GM23338 (cell line): ENCODE results near the gene NFATC2IP. TPM values are rescaled to one million over a fixed set of nuclear protein-coding genes. Genes with fewer than 3 reads are reported as not detected.

Experiments used
- ATAC-seq: fragments of 200-7000 bp; cut with Tn5 transposase; 3 replicates; pipeline ENCODE4 v1.9.1; 2020
- DNase-seq: peaks from one replicate; pipeline ENCODE4 v3.0.0-alpha.2; 2015; ENCODE audit warnings: low spot score
- H2AFZ ChIP-seq: fragments of 200-600 bp; sonication (generic); 2 replicates; pipeline ENCODE4 v1.8.0; 2016; ENCODE audit warnings: antibody characterized with exemption, mild to moderate bottlenecking, moderate library complexity
- H3F3A ChIP-seq: fragments of 200-600 bp; sonication (generic); replicated peaks from 2 replicates; pipeline ENCODE4 v1.8.0; 2017; ENCODE audit warnings: antibody characterized with exemption, mixed run types, low read depth
- H3K27ac ChIP-seq: fragments of 200-600 bp; sonication (generic); 2 replicates; pipeline ENCODE4 v1.6.1; 2016; ENCODE audit warnings: low read depth
- H3K27me3 ChIP-seq: fragments of 200-600 bp; sonication (generic); 2 replicates; pipeline ENCODE4 v1.8.0; 2016; ENCODE audit warnings: mild to moderate bottlenecking, mixed run types, moderate library complexity; ENCODE audit not compliant: insufficient read depth
- H3K36me3 ChIP-seq: fragments of 200-600 bp; sonication (generic); 2 replicates; pipeline ENCODE4 v1.8.0; 2016; ENCODE audit warnings: mild to moderate bottlenecking; ENCODE audit not compliant: insufficient read depth
- H3K4me1 ChIP-seq: fragments of 200-600 bp; sonication (generic); 2 replicates; pipeline ENCODE4 v1.8.0; 2016; ENCODE audit warnings: mild to moderate bottlenecking, moderate library complexity; ENCODE audit not compliant: insufficient read depth
- H3K4me2 ChIP-seq: fragments of 200-600 bp; sonication (generic); 2 replicates; pipeline ENCODE4 v1.7.1; 2017; ENCODE audit warnings: mixed run types
- H3K4me3 ChIP-seq: fragments of 200-600 bp; sonication (generic); 2 replicates; pipeline ENCODE4 v1.6.1; 2016; ENCODE audit warnings: mixed run types
- H3K79me2 ChIP-seq: fragments of 200-600 bp; sonication (generic); replicated peaks from 2 replicates; pipeline ENCODE4 v1.8.0; 2017; ENCODE audit warnings: mild to moderate bottlenecking; ENCODE audit not compliant: insufficient read depth
- H3K9me2 ChIP-seq: fragments of 200-600 bp; sonication (generic); 2 replicates; pipeline ENCODE4 v1.8.0; 2017; ENCODE audit not compliant: insufficient read depth
- H4K20me1 ChIP-seq: fragments of 200-600 bp; sonication (generic); replicated peaks from 2 replicates; pipeline ENCODE4 v1.8.0; 2017; ENCODE audit warnings: mild to moderate bottlenecking; ENCODE audit not compliant: insufficient read depth
- H3K27ac Mint-ChIP-seq: 2 replicates; pipeline ENCODE4 v1.8.0; 2020; ENCODE audit warnings: inconsistent platforms, mild to moderate bottlenecking, moderate library complexity, mixed read lengths
- H3K27me3 Mint-ChIP-seq: 3 replicates; pipeline ENCODE4 v1.8.0; 2022; ENCODE audit warnings: low read depth, mild to moderate bottlenecking, moderate library complexity, mixed read lengths, inconsistent platforms; ENCODE audit not compliant: insufficient read depth, poor library complexity
- H3K36me3 Mint-ChIP-seq: 3 replicates; pipeline ENCODE4 v1.8.0; 2021; ENCODE audit warnings: low read depth, mild to moderate bottlenecking, inconsistent platforms, moderate library complexity, mixed read lengths
- H3K4me1 Mint-ChIP-seq: 3 replicates; pipeline ENCODE4 v1.8.0; 2020; ENCODE audit warnings: mild to moderate bottlenecking, inconsistent platforms, mixed read lengths
- H3K4me3 Mint-ChIP-seq: 3 replicates; pipeline ENCODE4 v1.8.0; 2021; ENCODE audit warnings: moderate library complexity, mild to moderate bottlenecking, inconsistent platforms, mixed read lengths
- H3K9me3 Mint-ChIP-seq: 3 replicates; pipeline ENCODE4 v1.8.0; 2020; ENCODE audit warnings: moderate library complexity, mild to moderate bottlenecking, inconsistent platforms, mixed read lengths
- EZH2 ChIP-seq: fragments of 200-600 bp; sonication (generic); IDR thresholded peaks from one replicate; pipeline ENCODE4 v1.8.0; 2017; ENCODE audit warnings: antibody characterized with exemption, mild to moderate bottlenecking, low read depth; ENCODE audit not compliant: unreplicated experiment
- EZH2phosphoT487 ChIP-seq: fragments of 200-600 bp; sonication (generic); IDR thresholded peaks from one replicate; pipeline ENCODE4 v1.8.1; 2018; ENCODE audit warnings: antibody characterized with exemption; ENCODE audit not compliant: unreplicated experiment
- REST ChIP-seq: IDR thresholded peaks from one replicate; pipeline ENCODE4 v1.6.1; 2018; ENCODE audit warnings: antibody characterized with exemption; ENCODE audit not compliant: unreplicated experiment
- ZNF114 ChIP-seq: fragments of 250-450 bp; sonication (Bioruptor Pico); IDR thresholded peaks from 2 replicates; pipeline ENCODE4 v1.5.0; 2020; ENCODE audit warnings: mild to moderate bottlenecking, moderate library complexity
- ZNF331 ChIP-seq: fragments of 250-450 bp; sonication (Bioruptor Pico); IDR thresholded peaks from 2 replicates; pipeline ENCODE4 v1.5.0; 2020; ENCODE audit warnings: low read depth, mild to moderate bottlenecking, moderate library complexity
- ZNF462 ChIP-seq: fragments of 250-450 bp; sonication (Bioruptor Pico); IDR thresholded peaks from 2 replicates; pipeline ENCODE4 v1.5.0; 2020; ENCODE audit warnings: mild to moderate bottlenecking, moderate library complexity
- polyA plus RNA-seq: library from polyadenylated mRNA; unstranded; fragments of >200 nt; fragmentation: Nextera tagmentation; extraction: Ambion mirVana; gene quantifications from 2 replicates; pipeline ENCODE4 v1.2.1, GENCODE V29; 2016
- total RNA-seq: library from RNA; depleted of rRNA; stranded (reverse); fragments of >200 nt; shearing (Covaris generic); gene quantifications from 2 replicates; pipeline ENCODE4 v1.2.3, GENCODE V29; 2014

The NFATC2IP gene
- total and polyA plus RNA-seq, 2 experiments from 2014 or later: 23.5 to 65.4 TPM

DNA sequence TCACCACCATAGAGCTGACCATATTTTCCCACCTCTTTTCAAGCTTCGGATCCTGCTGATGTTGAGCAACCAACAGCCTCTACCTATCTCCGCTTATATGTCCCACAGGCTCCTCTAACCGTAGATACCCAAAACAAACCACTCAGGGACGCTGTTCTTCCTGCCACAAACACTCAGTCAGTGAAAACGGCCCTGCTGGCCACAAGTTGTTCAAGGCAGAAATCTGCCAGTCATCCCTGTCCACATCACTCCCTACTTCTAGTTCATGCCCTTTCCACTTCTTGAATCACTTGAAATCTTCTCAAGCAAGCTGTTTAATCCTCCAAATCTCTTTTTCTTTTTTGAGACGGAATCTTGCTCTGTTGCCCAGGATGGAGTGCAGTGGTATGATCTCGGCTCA lies 33.6 kb upstream of the NFATC2IP start (continued):
- TF ChIP-seq ZNF462 (CRISPR knock-in tag) (no peak), EZH2 (no peak), ZNF114 (no peak)

DNA sequence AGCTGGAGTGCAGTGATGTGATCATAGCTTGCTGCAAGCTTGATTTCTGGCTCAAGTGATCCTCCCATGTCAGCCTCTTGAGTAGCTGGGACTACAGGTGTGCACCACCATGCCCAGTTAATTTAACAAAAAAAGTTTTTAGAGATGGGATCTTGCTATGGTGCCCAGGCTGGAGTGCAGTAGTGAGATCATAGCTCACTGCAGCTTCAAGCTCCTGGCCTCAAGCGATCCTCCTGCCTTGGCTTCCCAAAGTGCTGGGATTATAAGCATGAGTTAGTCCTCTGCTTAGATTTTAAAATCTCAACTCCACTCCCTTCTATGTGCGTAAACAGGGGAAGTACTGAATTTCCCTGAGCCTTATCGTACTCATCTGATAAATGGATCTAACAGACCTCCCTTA lies 32.0 kb upstream of the NFATC2IP start:
- ATAC-seq: no peak

More for the DNA sequence above, 32.0 kb upstream of the NFATC2IP start:
- H3K4me2 ChIP-seq: no peak overlapping the region
- 0 out of 2 replicates have a peak, but pooled peaks cover 4% of the 10 kb centered on the region for H3K79me2 ChIP-seq
- Mint-ChIP-seq H3K27ac (no peak overlapping the region), H3K4me3 (no peak overlapping the region), H3K36me3 (peaks cover 33% of the 10 kb centered on the region), H3K4me1 (peaks cover 4% of the 10 kb centered on the region), H3K27me3 (peaks cover 9% of the 10 kb centered on the region), H3K9me3 (no peaks in the 10 kb centered on the region; the same call in 2 of the 3 replicates)
- DNase-seq: no peak
- no peaks in the 10 kb centered on the region for H3K27me3 ChIP-seq
- H3K4me1 ChIP-seq: peaks cover 7% of the 10 kb centered on the region
- H3K4me3 ChIP-seq: no peak overlapping the region
- H3K36me3 ChIP-seq: 0 out of 2 replicates have a peak, but pooled peaks cover 4% of the 10 kb centered on the region
- no peaks in the 10 kb centered on the region; the same call in 1 of the 2 replicates for H4K20me1 ChIP-seq
- no peaks in the 10 kb centered on the region for H3K9me2 ChIP-seq
- no peak overlapping the region for H2AFZ ChIP-seq
- peaks cover 3% of the 10 kb centered on the region; the same call in 1 of the 2 replicates for H3F3A ChIP-seq
- TF ChIP-seq EZH2 (no peak), REST (no peak), ZNF331 (CRISPR knock-in tag) (no peak), EZH2phosphoT487 (no peak)
- no peak overlapping the region for H3K27ac ChIP-seq
